IPS-20b (cell line): Measurements from ENCODE around the gene DPF1.

Experiments
- H3K27ac ChIP-seq: one replicate; pipeline ENCODE4 v1.5.1; 2013; ENCODE audit warnings: low read length
- H3K27me3 ChIP-seq: 2 replicates; pipeline ENCODE4 v1.6.1; 2013; ENCODE audit warnings: mild to moderate bottlenecking, low read length, inconsistent platforms; ENCODE audit not compliant: insufficient read depth
- H3K36me3 ChIP-seq: 2 replicates; pipeline ENCODE4 v1.6.1; 2013; ENCODE audit warnings: low read depth, mild to moderate bottlenecking, inconsistent platforms, low read length, moderate library complexity; ENCODE audit not compliant: insufficient read depth
- H3K4me1 ChIP-seq: 2 replicates; pipeline ENCODE4 v1.6.1; 2013; ENCODE audit warnings: mild to moderate bottlenecking, control low read depth, inconsistent platforms, low read length, moderate library complexity; ENCODE audit not compliant: insufficient read depth
- H3K4me3 ChIP-seq: 2 replicates; pipeline ENCODE4 v1.5.1; 2013; ENCODE audit warnings: mild to moderate bottlenecking, low read length, inconsistent platforms
- H3K9ac ChIP-seq: 2 replicates; pipeline ENCODE4 v1.6.1; 2013; ENCODE audit warnings: low read depth, mild to moderate bottlenecking, inconsistent platforms, low read length, moderate library complexity
- H3K9me3 ChIP-seq: 2 replicates; pipeline ENCODE4 v1.6.1; 2013; ENCODE audit warnings: mild to moderate bottlenecking, low read depth, low read length, inconsistent platforms; ENCODE audit not compliant: insufficient read depth

The DPF1 gene

DNA sequence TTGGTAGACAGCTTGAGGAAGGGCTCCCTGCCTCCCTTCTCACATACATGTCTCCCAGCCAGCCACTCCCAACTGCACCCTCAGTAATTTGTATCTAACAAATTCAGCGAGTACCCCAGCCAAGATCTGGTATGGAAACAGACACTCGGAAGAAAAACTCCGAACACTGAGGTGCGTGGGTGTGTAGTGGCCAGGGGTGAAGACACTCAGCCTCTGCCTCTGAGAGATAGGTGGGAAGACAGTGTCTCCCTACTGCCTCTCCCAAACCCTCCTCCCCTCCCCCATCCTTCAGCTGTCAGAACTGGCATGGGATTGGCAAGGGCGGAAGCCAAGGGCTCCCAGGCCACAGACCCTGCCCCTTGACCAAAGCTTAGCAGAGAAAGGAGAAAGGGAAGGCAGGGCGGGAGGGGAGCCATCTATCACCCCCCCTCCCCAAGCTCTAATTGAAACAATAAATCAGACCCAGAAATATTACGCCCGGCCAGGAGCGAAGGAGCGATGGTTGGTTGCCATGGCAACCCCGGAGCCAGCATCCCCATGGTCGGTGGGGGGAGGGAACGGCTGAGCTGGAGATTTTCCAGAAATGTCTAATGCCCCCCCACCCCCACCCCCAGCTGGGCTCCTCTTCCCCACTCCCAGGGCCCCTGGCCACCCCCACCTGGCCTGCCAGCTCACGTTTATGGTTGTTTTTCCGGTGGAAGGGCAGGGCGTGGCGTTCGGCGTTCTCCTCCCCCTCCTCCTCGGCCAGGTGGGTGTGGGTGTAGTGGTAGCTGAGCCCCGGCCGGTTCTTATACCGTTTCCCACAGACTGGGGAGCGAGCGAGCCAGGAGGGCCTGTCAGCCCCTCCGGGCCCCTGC lies 7.0 kb downstream of the DPF1 start:
- no peaks in the 10 kb centered on the region for H3K9me3 ChIP-seq
- no peaks in the 10 kb centered on the region for H3K27me3 ChIP-seq
- H3K36me3 ChIP-seq = peaks cover 11% of the 10 kb centered on the region; the same call in 1 of the 2 replicates
- H3K4me3 ChIP-seq = no peak overlapping the region
- H3K27ac ChIP-seq = no peak overlapping the region
- H3K9ac ChIP-seq = no peak overlapping the region
- H3K4me1 ChIP-seq = no peaks in the 10 kb centered on the region

DNA sequence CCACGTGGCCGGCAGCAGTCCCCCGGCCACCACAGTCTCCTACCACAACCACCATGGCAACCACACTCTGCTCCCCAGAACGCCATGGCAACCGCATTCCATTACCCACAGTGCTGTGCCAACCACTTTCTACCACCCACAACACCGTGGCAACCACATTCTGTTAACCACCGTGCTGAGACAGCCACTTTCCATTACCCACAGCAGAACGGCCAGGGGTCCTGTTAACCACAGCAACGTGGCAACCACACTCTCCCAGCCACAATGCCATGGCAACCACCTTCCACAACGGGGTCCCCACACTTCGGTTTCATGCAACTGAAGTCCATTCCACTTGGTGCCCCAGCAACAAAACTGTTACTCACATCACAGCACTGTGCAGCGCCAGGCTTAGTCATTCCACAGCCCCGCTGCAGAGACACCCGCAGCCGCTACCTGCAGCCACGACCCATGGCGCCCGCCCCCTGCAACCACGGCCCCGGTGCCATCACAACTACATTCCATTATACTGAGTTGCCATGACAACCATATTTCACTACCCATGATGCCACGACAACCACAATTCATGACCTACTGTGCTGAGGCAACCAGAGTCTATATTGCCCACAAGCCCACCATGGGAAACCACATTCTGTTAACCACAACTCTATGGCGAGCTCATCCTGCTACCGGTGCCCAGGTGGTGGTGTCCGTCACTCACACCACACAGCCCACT lies 10.0 kb downstream of the DPF1 start:
- H3K27me3 ChIP-seq = peaks cover 15% of the 10 kb centered on the region; the same call in 1 of the 2 replicates
- no peak overlapping the region for H3K9ac ChIP-seq
- H3K27ac ChIP-seq = no peak overlapping the region
- H3K4me3 ChIP-seq = no peak overlapping the region
- no peaks in the 10 kb centered on the region for H3K9me3 ChIP-seq
- H3K36me3 ChIP-seq = peaks cover 9% of the 10 kb centered on the region; the same call in 1 of the 2 replicates
- H3K4me1 ChIP-seq = peaks cover 4% of the 10 kb centered on the region; the same call in 1 of the 2 replicates

DNA sequence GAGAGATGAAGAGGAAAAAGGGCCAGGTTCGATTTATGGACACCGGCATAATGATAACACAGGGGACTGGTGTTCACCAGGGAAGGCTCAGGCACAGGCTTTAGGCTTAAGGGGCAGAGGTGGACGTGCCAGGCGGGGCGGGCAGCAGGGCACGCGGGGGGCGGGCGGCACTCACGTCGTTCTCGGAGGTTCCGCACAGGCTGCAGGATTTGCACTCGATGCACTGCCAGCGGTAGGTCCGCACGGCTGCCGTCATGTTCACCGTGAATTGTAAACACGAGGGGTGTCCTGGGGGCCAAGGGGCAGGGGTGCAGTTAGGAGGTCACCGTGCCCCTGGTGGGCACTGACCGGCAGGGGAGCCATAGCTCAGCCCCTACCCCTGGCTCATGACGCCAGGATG lies 10.6 kb downstream of the DPF1 start:
- Histone ChIP-seq H3K4me3 (no peak overlapping the region), H3K27me3 (peaks cover 18% of the 10 kb centered on the region; the same call in 1 of the 2 replicates), H3K27ac (no peak overlapping the region), H3K36me3 (peaks cover 3% of the 10 kb centered on the region; the same call in 1 of the 2 replicates), H3K9me3 (no peaks in the 10 kb centered on the region), H3K4me1 (peaks cover 5% of the 10 kb centered on the region; the same call in 1 of the 2 replicates), H3K9ac (no peak overlapping the region)

DNA sequence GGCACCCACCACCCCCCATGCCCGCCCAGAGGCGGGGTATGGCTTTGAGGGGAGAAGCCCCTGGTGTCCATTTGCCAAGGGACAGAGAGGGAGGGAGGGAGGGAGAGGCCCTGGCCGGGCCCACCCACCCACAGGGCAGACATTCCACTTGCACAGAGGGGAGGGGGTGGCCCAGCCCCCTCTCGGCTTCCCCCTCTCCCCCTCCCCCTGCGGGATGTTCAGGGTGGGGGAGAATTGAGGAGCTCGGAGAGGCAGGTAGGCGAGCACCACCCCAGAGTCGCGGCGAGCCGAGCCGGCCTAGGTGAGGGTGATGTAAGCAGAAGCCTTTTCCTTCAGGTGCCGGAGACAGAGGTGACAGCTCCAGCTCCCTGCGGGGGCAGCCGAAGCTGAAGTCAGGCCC lies 12.3 kb downstream of the DPF1 start:
- Histone ChIP-seq H3K4me3 (peak overlapping the region; percentile 70; the same call in 1 of the 2 replicates), H3K9ac (no peak overlapping the region), H3K36me3 (no peaks in the 10 kb centered on the region), H3K4me1 (peaks cover 5% of the 10 kb centered on the region; the same call in 1 of the 2 replicates), H3K27me3 (peaks cover 18% of the 10 kb centered on the region; the same call in 1 of the 2 replicates), H3K9me3 (no peaks in the 10 kb centered on the region), H3K27ac (no peak overlapping the region)

DNA sequence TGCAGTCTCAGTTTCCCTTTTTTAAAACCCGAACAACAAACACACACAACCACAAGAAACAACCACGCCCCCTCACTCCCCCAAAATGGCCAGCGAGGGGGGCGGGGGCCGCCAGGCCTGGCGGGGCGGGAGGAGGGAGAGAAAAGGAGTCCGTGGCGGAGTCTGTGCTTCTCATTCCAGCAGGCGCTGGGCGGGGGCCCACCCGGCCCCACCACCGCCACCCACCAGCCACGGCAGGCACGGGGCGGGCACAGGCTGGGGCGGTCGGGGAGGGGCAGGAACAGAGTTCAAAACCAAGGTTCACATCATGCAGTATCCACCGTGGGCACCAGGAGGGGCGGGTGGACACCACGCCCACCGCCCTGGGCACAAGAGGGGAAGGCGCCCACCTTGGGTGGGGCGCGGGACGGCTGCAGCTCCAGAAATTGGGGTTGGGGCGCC lies 12.9 kb downstream of the DPF1 start:
- Histone ChIP-seq H3K36me3 (no peaks in the 10 kb centered on the region; the same call in 1 of the 2 replicates), H3K27me3 (peaks cover 18% of the 10 kb centered on the region; the same call in 1 of the 2 replicates), H3K9ac (peak overlapping the region; percentile 86; the same call in 1 of the 2 replicates), H3K4me1 (peaks cover 5% of the 10 kb centered on the region; the same call in 1 of the 2 replicates), H3K9me3 (no peaks in the 10 kb centered on the region), H3K27ac (no peak overlapping the region), H3K4me3 (peak overlapping the region; percentile 70)

DNA sequence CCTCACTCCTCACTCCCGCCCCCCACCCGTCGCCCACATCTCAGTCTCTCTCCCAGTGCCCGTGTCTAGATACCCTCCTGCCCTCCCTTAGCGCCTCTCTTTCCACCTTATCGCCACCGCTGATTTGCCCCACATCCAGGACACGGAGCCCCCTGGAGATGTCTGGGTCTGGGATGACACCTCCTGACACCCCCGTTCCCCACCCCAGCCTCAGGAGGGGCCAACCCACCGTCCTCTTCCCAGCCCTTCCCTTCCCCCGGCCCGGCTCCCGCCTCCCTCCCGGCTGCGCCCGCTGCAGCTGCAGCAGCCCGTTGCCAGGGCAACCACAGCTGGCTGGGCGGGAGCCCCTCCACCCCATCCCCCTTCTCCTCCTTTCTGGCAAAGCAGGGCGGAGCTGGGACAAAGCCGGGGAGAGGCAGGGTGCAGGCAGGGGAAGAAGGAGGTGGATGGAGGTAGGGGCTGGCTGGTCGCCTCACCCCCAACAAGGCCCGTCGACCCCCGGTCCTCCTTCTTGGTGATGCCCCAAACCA lies 13.5 kb downstream of the DPF1 start:
- Histone ChIP-seq H3K36me3 (no peaks in the 10 kb centered on the region; the same call in 1 of the 2 replicates), H3K4me1 (peaks cover 5% of the 10 kb centered on the region; the same call in 1 of the 2 replicates), H3K9me3 (no peaks in the 10 kb centered on the region), H3K27me3 (peaks cover 18% of the 10 kb centered on the region; the same call in 1 of the 2 replicates), H3K9ac (peak overlapping the region; percentile 86; the same call in 1 of the 2 replicates), H3K27ac (no peak overlapping the region), H3K4me3 (peak overlapping the region; percentile 70)

DNA sequence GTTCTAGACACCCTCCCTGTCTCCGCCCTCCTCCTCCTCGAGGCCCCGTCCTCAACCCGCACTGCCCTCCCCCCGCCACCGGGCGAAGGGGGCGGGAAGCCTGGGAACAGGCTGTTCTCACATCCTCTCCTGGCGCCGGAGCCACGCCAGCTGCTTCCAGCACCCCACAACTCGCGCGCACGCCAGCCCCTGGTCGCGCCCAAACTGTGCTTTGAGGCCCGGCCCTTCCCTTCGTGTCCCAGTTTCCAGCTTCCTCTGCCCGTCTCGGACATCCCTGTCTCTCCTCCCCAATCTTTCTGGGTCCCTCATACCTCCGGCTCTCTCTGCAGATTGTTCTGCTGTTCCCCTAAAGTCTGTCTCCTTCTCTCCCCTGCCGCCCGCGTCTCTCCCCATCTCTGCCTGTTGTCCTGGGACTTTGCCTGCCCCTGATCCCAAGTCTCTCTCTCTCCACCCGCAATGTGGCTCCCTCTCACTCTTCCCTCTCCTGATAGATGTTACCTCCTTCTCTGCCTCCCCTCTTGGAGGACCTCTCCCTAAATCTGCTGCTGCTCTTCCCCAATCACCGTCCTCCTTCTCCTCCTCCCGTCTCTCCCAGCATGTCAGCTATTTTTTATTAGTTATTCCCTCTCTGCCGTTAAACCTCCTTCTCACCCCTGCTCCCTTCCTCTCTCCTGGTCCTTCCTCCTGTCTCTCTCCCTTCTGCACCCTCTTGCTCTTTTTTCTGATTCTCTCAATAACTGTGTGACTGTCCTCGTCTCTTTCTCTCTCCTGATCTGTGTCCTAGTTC lies 14.2 kb downstream of the DPF1 start:
- H3K27ac ChIP-seq = no peak overlapping the region
- H3K27me3 ChIP-seq = peaks cover 18% of the 10 kb centered on the region; the same call in 1 of the 2 replicates
- no peaks in the 10 kb centered on the region for H3K9me3 ChIP-seq
- peak overlapping the region; percentile 50; the same call in 1 of the 2 replicates for H3K9ac ChIP-seq
- H3K4me1 ChIP-seq = peaks cover 5% of the 10 kb centered on the region; the same call in 1 of the 2 replicates
- peak overlapping the region; percentile 70 for H3K4me3 ChIP-seq
- no peaks in the 10 kb centered on the region; the same call in 1 of the 2 replicates for H3K36me3 ChIP-seq

DNA sequence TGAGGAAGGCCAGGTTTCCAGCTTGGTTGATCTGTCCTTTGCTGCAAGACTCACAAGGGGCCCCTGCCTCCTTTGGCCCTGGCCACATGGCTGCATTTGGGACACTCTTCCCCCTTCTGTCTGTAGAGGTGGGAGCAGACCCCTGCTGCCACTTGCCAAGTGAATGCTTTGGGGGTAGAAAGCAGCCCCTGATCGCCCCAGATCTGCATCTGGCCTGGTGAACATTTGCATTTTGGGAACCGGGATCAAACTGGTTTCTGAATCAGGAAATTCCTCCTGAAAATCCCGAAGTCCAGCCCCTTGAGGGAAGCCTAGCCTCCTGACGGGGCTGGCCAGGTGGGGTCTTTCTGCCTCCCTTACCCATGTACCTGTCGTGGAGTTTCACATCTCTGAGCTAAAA lies 14.9 kb downstream of the DPF1 start:
- Histone ChIP-seq H3K4me1 (peaks cover 5% of the 10 kb centered on the region; the same call in 1 of the 2 replicates), H3K27ac (no peak overlapping the region), H3K4me3 (peak overlapping the region; percentile 70), H3K9ac (peak overlapping the region; percentile 50), H3K9me3 (no peaks in the 10 kb centered on the region), H3K27me3 (peaks cover 18% of the 10 kb centered on the region; the same call in 1 of the 2 replicates), H3K36me3 (no peaks in the 10 kb centered on the region; the same call in 1 of the 2 replicates)

DNA sequence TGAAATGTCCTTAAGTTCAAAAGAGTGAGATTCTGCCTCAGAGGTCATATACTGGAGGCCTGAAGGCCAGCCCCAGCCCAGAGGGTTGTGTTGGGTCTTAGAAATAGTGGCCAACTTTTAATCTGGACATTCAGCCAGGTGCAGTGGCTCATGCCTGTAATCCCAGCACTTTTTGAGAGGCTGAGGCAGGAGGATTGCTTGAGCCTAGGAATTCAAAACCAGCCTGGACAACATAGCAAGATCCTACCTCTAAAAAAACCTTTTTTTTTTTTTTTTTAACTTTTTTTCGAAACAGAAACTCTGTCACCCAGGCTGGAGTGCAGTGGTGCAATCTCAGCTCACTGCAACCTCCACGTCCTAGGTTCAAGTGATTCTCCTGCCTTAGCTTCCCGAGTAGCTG lies 15.5 kb downstream of the DPF1 start:
- Histone ChIP-seq H3K9ac (peak overlapping the region; percentile 50; the same call in 1 of the 2 replicates), H3K27ac (no peak overlapping the region), H3K9me3 (no peaks in the 10 kb centered on the region), H3K4me3 (peak overlapping the region; percentile 70; the same call in 1 of the 2 replicates), H3K36me3 (no peaks in the 10 kb centered on the region; the same call in 1 of the 2 replicates), H3K27me3 (peaks cover 18% of the 10 kb centered on the region; the same call in 1 of the 2 replicates), H3K4me1 (peaks cover 5% of the 10 kb centered on the region; the same call in 1 of the 2 replicates)

DNA sequence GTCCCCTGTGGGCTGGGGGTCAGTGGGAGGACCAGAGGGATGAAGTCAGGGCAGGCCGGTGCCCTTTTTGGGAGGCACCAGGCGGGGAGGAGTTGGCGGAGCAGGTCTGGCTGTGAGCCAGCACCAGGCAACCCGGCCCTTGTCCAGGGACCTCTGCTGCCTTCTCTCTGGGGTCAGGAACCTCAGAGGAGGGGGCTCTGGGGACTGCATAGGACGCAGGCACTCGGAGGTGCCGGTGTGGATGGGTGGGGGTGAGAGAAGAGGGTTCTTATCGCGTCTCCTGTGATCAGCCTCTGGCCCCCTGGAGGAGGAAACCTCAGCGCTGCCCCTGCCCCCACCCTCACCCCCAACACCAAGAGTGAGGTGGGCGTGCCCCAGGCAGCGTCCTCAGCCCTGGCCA lies 16.5 kb downstream of the DPF1 start:
- H3K9ac ChIP-seq = no peak overlapping the region
- H3K4me3 ChIP-seq = no peak overlapping the region
- H3K36me3 ChIP-seq = no peaks in the 10 kb centered on the region; the same call in 1 of the 2 replicates
- peaks cover 5% of the 10 kb centered on the region; the same call in 1 of the 2 replicates for H3K4me1 ChIP-seq
- H3K9me3 ChIP-seq = no peaks in the 10 kb centered on the region
- H3K27ac ChIP-seq = no peak overlapping the region
- H3K27me3 ChIP-seq = peaks cover 18% of the 10 kb centered on the region; the same call in 1 of the 2 replicates
